Inflammatory macrophage (primary cell): ENCODE data around the gene KLHL17.
A peak's percentile ranks its signal among the peaks of the same experiment; 100 is the strongest.

Source experiments
- DNase-seq, 2 donors: peaks; one replicate each; pipeline ENCODE4 v3.0.0-alpha.2; 2020 to 2022

Gene KLHL17

DNA sequence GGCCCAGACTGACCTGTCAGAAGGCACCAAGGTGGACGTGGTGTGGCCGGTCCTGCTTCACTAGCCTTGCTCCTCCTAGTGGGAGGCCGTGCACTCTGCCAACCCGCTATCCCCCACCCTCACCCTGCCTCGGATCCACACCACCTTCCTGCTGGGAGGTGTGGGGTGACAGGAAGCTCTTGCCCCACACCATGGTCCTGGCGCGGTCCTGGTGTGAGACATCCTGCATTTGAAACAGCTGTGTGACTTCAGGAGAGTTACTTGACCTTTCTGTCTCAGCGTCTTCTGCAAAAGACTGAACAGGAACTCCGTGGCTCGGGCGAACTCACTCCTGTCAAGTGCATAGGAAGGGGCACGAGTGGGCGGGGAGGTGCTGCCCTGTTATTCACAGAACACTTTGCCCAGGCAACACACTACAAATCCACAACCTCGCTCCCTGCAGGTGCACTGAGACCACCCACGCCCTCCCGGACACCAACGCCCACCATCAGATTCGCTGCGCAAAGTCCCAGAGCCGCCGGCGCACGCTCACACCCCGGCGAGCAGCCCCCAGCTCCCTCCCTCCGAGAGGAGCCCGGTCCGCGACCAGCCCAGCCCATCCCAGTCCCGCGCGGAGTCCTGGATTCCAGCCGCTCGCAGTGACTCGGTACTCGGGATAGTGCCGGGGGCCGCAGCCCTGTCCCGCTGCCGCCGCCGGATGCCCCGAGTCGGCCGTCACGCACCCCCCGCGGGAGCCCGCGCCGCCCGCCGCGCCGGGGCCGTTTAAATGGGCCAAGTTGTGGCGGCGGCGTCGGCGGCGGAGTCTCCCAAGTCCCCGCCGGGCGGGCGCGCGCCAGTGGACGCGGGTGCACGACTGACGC lies 37.0 kb upstream of the KLHL17 start, which contains the start of gene SAMD11:
Gene SAMD11 (plus strand): TSS at position 793 of the 860 bp plus-strand sequence. CDS start 509 bp downstream, outside the sequence.
- DNase-seq: peak; percentile 64 to 74

DNA sequence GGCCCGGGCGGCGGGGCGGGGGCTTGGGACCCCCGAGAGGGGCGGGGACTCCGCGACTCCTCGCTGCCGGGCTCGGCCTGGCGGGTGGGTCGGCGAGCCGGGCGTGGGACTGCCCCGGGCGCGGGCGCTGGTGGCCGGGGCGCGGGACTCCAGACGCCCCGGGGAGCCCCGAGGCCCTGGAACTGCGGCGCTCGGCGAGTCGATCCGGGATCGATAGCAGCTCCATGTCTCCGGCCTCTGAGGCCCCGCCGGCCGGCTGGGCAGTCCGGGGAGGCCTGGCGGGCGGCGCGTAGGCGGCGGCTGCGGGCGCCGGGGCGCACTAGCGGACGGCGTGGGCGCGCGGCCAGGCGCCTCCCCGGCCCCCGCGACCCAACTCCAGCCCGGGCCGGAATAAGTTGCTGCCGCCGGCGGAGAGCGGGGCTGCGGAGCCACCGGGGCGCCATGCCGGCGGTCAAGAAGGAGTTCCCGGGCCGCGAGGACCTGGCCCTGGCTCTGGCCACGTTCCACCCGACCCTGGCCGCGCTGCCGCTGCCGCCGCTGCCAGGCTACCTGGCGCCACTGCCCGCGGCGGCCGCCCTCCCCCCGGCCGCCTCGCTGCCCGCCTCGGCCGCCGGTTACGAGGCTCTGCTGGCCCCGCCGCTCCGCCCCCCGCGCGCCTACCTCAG lies 36.3 kb upstream of the KLHL17 start:
- no peak for DNase-seq

DNA sequence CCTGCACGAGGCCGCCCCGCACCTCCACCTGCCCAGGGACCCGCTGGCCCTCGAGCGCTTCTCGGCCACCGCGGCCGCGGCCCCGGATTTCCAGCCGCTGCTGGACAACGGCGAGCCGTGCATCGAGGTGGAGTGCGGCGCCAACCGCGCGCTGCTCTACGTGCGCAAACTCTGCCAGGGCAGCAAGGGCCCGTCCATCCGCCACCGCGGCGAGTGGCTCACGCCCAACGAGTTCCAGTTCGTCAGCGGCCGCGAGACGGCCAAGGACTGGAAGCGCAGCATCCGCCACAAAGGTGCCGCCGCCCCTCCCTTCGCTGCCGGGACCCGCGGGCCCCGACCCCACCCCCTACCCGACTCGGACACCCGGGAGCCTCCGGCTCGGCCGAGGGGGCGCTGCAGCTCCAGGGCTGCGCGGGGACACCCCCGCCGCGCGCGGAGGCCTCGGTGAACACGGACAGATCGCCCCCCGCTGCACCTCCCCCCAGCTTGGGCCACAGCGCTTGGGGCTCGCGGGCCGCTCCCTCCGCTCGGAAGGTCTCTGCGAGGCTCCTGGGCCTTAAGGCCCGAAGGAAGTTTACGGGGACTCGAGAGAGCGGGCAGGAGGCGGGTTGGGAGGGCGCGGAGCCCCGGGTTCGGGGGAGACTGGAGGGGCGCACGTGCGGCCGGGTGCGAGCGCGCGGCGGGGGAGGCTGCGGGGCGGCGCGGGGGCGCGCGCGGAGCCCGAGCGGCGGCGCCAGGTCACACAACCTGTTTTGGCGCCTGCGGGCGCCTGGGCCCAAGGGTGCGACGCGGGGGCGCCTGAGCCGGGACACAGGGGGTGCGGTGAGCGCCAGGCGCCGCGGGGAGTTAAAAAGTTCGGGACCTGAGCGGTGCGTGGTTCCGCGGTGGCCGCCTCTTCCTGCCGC lies 35.5 kb upstream of the KLHL17 start:
- DNase-seq: peak in 1 of 2 donors; percentile 32

GRCh38 chr1:925561-926421 lies 34.6 kb upstream of the KLHL17 start:
- no peak for DNase-seq

DNA sequence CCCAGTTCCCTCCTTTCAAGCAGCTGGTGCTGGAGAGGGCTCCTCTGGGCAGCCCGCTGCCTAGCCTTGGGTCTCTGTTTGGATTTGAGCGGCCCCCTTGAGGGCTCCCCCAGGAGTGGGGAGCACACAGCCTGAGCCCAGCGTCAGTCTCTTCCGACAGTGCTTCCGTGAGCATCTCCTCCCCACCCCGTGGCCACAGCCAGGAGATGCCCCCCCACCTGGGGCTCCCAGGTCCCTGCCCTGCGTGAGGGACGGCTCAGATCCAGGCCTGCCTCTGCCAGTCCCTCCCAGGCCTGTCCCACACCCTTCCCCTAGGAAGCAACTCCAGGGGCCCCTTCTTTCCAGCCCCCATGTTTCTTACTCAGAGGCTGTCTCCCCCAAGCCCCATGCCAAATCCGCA lies 33.1 kb upstream of the KLHL17 start:
- no peak for DNase-seq

- DNase-seq: no peak
These were observed 32.6 kb upstream of the KLHL17 start for GRCh38 chr1:927748-928147.

DNA sequence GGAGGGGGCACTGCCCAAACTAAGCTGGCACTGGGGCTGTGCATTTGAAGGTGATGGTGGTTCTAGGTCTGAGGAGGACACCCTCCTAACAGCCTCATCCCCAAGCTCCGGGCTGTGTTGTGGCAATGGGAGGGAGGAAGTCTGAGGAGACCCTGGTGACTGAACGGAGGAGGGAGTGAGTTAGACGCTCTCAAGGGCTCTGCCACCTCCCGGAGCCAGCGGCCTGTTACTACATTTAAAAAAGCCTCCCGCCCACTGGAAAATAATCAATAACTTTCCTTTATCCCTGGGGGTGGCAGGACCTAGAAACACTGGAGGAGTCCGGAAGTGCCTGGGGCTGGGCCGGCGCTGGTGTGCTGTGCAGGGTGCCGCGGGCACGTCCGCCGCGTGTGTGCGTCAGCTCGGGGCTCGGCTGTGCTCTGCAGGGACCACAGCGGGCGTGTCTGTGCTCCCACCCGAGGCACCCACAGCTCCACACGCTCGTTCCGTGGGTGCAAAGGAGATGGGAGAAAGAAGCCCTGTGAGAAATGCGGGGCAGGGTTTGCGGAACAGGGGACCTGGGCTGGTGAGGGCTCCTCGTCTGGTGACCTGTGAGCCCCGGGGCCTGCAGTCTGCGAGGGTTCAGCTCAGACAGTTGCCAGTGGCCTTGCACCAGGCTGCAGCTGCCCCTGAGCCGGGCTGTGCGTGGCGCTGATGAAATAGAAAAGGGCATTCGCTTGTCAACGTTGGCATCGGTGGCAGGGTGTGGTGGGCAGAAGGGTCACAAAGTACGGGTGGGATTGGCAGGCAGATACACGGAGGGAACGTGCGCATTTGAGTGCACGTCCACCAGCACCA lies 31.3 kb upstream of the KLHL17 start:
- no peak for DNase-seq

DNA sequence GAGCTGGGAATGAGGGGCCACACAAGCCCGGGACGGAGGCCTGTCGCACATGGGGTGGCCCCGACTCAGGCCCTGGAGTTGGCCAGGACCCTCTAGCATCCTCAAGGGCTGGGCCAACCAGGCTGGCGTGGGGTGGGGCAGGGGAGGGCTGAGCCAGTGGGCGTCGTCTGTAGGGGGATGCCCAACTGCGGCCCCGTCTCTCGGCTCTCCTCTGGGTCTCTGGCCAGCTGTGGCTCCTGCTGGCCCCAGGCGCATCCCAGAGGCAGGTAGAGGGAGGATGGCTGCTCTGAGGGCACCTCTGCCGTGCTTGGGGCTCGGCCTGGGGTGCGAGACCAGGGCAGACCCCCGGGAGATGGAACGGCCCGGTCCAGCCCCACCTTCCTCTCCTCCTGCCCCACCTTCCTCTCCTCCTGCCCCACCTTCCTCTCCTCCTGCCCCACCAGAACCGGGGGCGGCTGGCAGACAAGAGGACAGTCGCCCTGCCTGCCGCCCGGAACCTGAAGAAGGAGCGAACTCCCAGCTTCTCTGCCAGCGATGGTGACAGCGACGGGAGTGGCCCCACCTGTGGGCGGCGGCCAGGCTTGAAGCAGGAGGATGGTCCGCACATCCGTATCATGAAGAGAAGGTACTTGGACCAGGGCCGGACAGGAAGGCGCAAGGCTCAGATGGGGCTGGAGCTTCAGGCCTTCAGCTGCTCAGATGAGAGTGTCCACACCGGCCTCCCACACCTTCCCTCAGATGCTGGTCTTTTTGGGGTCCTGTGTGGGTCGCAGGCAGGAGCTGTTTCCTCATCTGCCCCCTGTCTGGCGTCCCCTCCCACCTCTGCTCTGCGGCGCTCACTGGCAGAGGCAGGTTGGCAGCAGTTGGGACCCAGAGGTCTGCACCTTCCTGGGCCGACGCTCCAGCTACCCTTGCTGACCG lies 30.4 kb upstream of the KLHL17 start:
- no peak for DNase-seq

DNA sequence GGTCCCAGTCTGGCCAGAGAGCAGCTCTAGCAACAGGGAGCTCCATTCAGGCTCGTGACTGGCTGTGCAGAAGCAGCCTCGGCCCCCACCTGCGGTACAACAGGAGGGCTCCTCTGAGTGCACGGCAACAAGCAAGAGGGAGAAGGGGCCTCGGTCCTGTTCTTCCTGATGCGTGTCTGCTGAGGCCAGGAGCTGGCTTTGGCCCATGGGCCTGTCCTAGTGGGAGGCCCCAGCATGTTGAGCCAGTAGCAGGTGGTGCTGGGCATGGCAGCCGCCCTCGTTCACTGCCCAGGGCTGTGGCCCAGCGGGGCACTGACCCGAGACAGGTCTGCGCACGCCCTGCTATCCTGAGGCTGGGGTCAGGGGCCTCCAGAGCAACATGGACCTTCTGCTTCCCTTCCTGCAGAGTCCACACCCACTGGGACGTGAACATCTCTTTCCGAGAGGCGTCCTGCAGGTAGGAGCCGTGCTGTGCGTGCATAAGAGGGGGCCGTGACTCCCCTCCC lies 29.7 kb upstream of the KLHL17 start:
- no peak for DNase-seq

- no peak for DNase-seq
These were observed 28.8 kb upstream of the KLHL17 start for GRCh38 chr1:931380-932172.

- no peak for DNase-seq
These were observed 28.2 kb upstream of the KLHL17 start for GRCh38 chr1:932173-932510.

DNA sequence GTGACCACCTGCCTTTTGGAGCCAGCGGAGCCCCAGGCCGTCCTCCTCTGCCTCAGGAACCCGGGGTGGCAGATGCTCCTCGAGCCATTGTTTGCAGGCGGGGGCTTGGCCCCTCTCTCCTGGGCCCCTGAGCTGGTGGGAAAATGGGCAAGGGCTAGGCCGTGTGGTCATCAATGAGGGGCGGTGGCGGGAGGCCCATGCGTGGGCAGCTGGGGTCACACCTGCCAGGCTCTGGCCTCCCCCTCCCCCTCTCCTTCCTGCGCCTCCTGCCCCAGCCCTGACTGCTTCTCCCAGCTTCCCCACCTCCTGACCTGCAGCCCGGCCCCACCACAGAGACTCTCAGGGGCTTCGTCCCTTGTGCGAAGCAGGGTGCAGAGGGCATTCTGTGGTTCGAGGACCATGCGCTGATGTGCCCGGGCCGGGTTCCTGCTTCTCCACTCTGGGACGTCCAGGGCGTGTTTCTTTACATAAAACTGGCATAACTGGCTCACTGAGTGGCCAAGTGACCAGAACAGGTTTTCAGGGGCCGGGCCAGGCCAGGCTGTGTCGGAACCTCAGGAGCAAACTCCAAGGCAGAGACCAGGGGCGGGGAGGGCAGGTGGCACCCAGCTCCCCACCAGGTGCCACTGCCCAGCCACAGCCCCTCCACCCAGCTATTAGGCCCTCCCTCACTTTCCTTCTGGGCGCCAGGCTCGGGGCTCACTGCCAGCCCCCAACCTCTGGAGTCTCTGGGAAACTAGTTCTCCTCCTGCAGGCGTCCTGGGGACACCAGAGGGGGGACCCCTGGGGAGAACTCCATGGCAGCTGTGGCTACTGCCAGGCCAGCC lies 27.4 kb upstream of the KLHL17 start:
- DNase-seq: no peak

DNA sequence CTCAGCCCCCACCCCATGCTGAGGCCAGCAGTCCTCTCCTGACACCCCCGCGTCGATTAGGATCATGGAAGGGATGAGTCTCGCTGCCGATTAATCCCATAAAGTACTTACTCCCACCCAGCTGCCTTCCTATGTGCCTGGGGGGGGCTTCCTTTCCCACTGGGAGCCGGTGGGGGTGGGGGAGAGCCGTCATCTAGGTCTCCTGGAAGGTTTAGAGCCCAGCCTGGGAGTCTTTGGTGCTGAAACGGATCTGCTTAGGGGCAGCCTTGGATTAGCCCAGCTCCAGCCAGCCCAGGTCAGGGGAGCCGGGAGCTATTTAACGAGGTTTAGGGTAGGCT lies 26.8 kb upstream of the KLHL17 start:
- DNase-seq: no peak

DNA sequence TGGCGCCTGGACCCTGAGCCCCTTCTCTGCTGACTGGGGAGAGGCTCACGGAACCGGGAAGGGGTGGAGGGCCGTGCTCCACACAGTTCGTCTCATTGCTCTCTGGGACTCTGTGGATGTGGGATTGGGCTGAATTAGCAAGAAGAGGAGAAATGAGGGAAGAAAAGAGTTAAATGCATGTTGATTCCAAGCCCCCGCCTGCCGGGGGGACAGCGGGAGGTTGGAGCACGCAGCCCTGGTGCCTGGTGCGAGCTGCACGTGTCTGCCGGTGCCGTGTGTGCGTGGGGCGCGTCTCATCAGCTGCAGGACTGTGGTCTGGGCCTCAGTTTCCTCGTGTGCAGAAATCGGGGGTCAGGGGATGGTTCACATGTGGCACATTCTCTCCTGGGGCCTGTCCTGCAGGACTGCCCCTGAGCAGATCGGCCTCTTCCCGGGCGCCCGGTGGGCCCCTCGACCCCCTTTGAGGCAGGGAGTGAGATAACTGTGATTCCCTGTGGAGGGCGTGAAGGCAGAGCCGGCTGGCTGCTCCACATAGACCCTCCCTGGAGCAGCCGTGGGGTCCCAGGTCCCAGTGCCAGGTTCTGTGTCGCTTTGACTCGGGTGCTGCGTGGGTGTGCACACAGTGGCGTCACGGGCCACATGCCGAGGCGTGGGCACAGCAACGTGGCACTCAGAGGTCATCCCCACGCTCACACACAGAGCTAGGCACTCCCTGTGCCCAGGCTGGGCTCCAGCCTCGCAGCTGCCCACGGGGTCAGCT lies 25.2 kb upstream of the KLHL17 start:
- DNase-seq: peak in 1 of 2 donors; percentile 44

GRCh38 chr1:935751-936231 lies 24.6 kb upstream of the KLHL17 start:
- DNase-seq: no peak

GRCh38 chr1:936348-937264 lies 23.8 kb upstream of the KLHL17 start:
- no peak for DNase-seq
